Left cardiac atrium (tissue), 2 donors: ENCODE results near the gene SLC38A1. TPM values are rescaled to one million over a fixed set of nuclear protein-coding genes. Genes with fewer than 3 reads are reported as not detected.

Experiments
- total RNA-seq, 2 donors: library from RNA; stranded (reverse); fragmentation: NEBNext Ultra II Directional; extraction: Animal tissue kit (Norgen Biotek cat#: 25700); gene quantifications; one replicate each; pipeline ENCODE4 v1.2.1, GENCODE V29; 2021
- donor health status: DM: no; HTN: yes; CAD: no; lungs with severe emphysema.
- donor health status: DM: yes; HTN: yes; CAD: no.

SLC38A1 gene
- total RNA-seq, 2 donors from 2014 or later = 74.6 to 172 TPM

Other genes with a start within 250 kb of the SLC38A1 start
- gene SLC38A2, start 103.7 kb upstream of the SLC38A1 start, total RNA-seq = 100 to 1,000 TPM; 122 to 202 TPM